CD4-positive, CD25-positive, alpha-beta regulatory T cell (primary cell): ENCODE measurements around the gene CYREN. TPM values are rescaled to one million over a fixed set of nuclear protein-coding genes. Genes with fewer than 3 reads are reported as not detected.

Source experiments
- ATAC-seq, 2 donors: fragments of 150-1000 bp; cut with Tn5 transposase; one replicate each; pipeline ENCODE4 v1.10.0; 2021; ENCODE audit warnings: low read depth in 2 of 2, moderate number of reproducible peaks in 2 of 2, moderate library complexity in 1 of 2
- DNase-seq, 3 donors: peaks; one replicate each; pipeline versions ENCODE4 v3.0.0 to v3.0.0-alpha.2; 2012 to 2022; ENCODE audit warnings: mixed read lengths in 1 of 3
- H3K27ac ChIP-seq: one replicate; pipeline ENCODE4 v1.7.0; 2013; ENCODE audit warnings: mild to moderate bottlenecking, low read length; ENCODE audit not compliant: insufficient read depth, poor library complexity, severe bottlenecking
- H3K27me3 ChIP-seq: one replicate; pipeline ENCODE4 v1.7.0; 2013; ENCODE audit warnings: low read length; ENCODE audit not compliant: control insufficient read depth, insufficient read depth
- H3K36me3 ChIP-seq: one replicate; pipeline ENCODE4 v1.7.0; 2013; ENCODE audit warnings: mild to moderate bottlenecking, low read length, moderate library complexity; ENCODE audit not compliant: control insufficient read depth, insufficient read depth
- H3K4me1 ChIP-seq: 2 replicates; pipeline ENCODE4 v1.7.0; 2013; ENCODE audit warnings: mild to moderate bottlenecking, low read length; ENCODE audit not compliant: insufficient read depth, control insufficient read depth, poor library complexity, severe bottlenecking
- H3K4me3 ChIP-seq: one replicate; pipeline ENCODE4 v1.7.0; 2013; ENCODE audit warnings: low read depth, mild to moderate bottlenecking, low read length, moderate library complexity
- H3K9me3 ChIP-seq, 2 experiments: 1 replicate in 1 of 2; 2 replicates in 1 of 2; pipeline ENCODE4 v1.7.0; 2013; ENCODE audit warnings: low read length in 2 of 2, mild to moderate bottlenecking in 1 of 2, moderate library complexity in 1 of 2; ENCODE audit not compliant: control insufficient read depth in 2 of 2
- H3K27ac Mint-ChIP-seq, 3 donors: one replicate each; pipeline ENCODE4 v1.8.0; 2020 to 2022; ENCODE audit warnings: mild to moderate bottlenecking in 3 of 3, mixed read lengths in 3 of 3, moderate library complexity in 2 of 3
- H3K27me3 Mint-ChIP-seq: one replicate; pipeline ENCODE4 v1.8.0; 2022; ENCODE audit warnings: mild to moderate bottlenecking, mixed read lengths
- H3K36me3 Mint-ChIP-seq: one replicate; pipeline ENCODE4 v1.8.0; 2020; ENCODE audit warnings: mixed read lengths
- H3K4me1 Mint-ChIP-seq, 4 donors: one replicate each; pipeline ENCODE4 v1.8.0; 2020 to 2022; ENCODE audit warnings: mixed read lengths in 4 of 4, mild to moderate bottlenecking in 1 of 4
- H3K4me3 Mint-ChIP-seq, 4 donors: one replicate each; pipeline ENCODE4 v1.8.0; 2020 to 2022; ENCODE audit warnings: mild to moderate bottlenecking in 4 of 4, mixed read lengths in 4 of 4, moderate library complexity in 3 of 4
- H3K9me3 Mint-ChIP-seq, 7 donors: one replicate each; pipeline ENCODE4 v1.8.0; 2020 to 2022; ENCODE audit warnings: mixed read lengths in 7 of 7, mild to moderate bottlenecking in 3 of 7, moderate library complexity in 2 of 7
- polyA plus RNA-seq, 4 donors: library from polyadenylated mRNA; unstranded; fragments of 300-500 nt; fragmentation: Illumina TruSeq; gene quantifications; one replicate each; pipeline ENCODE4 v1.2.3, GENCODE V29; 2021
- total RNA-seq: library from RNA; stranded (reverse); gene quantifications from one replicate; pipeline ENCODE4 v1.2.3, GENCODE V29; 2022

The CYREN gene
- total and polyA plus RNA-seq, 5 donors from 2014 or later = 20.1 to 39.8 (median 28.3) TPM

- H3K27me3 Mint-ChIP-seq = no peaks in the 10 kb centered on the region
- Histone ChIP-seq H3K27me3 (no peaks in the 10 kb centered on the region), H3K36me3 (peaks cover 29% of the 10 kb centered on the region), H3K4me3 (no peak overlapping the region), H3K27ac (peak overlapping the region; percentile 94), H3K4me1 (peaks cover 25% of the 10 kb centered on the region), H3K9me3 (no peaks in the 10 kb centered on the region)
- peak overlapping the region in 2 of 4 donors; percentile 86 to 92 for H3K4me3 Mint-ChIP-seq
- peaks cover 26 to 56% (median 39%) of the 10 kb centered on the region in 4 donors for H3K4me1 Mint-ChIP-seq
- H3K27ac Mint-ChIP-seq = peak overlapping the region; percentile 48 to 97 (median 89)
- no peak for ATAC-seq
- peaks cover 33% of the 10 kb centered on the region for H3K36me3 Mint-ChIP-seq
- no peak for DNase-seq
- H3K9me3 Mint-ChIP-seq = no peaks in the 10 kb centered on the region
Measured at GRCh38 chr7:135168001-135168400, 2.5 kb downstream of the CYREN start.

DNA sequence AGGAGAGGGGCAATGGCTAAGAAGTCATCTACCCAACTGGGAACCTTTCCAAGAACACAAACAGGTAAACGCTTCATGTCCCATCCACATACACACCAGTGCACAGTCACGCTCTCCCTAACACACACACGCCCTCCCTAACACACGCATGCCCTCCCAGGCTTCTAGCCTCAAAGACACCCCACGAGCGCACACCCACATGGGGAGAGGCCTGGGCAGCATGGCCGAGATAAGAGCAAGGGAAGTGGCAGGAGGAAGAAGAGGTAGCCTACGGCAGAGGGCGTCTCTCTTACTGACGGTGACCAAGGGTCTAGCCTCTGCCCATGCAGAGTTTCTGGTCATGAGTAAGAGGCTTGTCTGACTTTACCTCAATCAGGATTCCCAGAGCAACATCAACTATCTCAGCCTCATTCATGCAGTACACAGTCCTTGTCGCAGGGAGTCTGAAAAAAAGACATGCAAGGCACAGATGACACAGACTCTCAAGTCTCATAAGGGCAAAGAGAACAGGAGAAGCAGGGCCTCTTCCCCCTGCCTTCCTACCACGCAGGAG lies 3.1 kb downstream of the CYREN start:
- DNase-seq = no peak
- no peak for ATAC-seq
- peaks cover 32 to 56% (median 39%) of the 10 kb centered on the region in 4 donors for H3K4me1 Mint-ChIP-seq
- H3K27me3 Mint-ChIP-seq = no peaks in the 10 kb centered on the region
- Histone ChIP-seq H3K27me3 (no peaks in the 10 kb centered on the region), H3K36me3 (peaks cover 29% of the 10 kb centered on the region), H3K4me3 (no peak overlapping the region), H3K9me3 (no peaks in the 10 kb centered on the region), H3K4me1 (peaks cover 25% of the 10 kb centered on the region), H3K27ac (no peak overlapping the region)
- H3K27ac Mint-ChIP-seq = peak overlapping the region; percentile 48 to 97 (median 89)
- H3K36me3 Mint-ChIP-seq = peaks cover 39% of the 10 kb centered on the region
- peaks cover 0 to 4% (median 0%) of the 10 kb centered on the region in 7 donors for H3K9me3 Mint-ChIP-seq
- peak overlapping the region; percentile 44 to 86 (median 63) for H3K4me3 Mint-ChIP-seq

DNA sequence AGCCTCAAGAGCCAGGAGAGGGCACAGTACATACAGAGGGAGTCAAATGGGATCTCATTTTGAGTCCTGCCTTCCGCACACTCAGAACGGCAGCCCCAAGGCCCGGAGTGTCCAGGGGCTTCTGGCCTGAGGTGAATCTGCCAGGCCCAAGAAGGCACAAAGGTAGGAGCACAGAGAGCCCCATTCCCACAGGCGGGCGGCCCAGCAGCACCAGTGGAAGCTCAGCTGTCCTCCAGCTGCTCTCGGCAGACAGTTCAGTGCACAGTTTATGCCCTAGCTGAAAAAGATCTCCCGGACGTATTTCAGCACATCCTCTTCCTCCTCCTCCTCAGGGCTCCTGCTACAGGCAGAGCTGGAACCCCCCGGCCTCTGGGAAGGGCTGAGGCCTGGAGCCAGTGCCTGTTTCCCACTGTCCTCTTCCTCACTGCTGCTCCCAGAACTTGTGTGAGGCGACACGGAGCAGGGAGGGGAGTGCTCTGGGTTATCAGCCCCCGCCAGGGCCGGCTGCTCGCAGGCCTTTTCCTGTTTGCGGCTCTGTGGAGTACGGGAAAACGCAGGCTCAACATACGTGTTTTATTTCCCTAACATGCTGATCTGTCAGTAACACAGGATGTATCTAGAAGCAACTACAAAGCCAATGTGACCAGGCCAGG lies 4.0 kb downstream of the CYREN start:
- Mint-ChIP-seq H3K27ac (peak overlapping the region; percentile 85 to 95 (median 89)), H3K9me3 (peaks cover 0 to 8% (median 0%) of the 10 kb centered on the region in 7 donors), H3K4me3 (peak overlapping the region in 3 of 4 donors; percentile 26 to 86 (median 49)), H3K27me3 (no peaks in the 10 kb centered on the region), H3K4me1 (peaks cover 36 to 63% (median 43%) of the 10 kb centered on the region in 4 donors), H3K36me3 (peaks cover 48% of the 10 kb centered on the region)
- peaks cover 29% of the 10 kb centered on the region for H3K36me3 ChIP-seq
- no peaks in the 10 kb centered on the region for H3K27me3 ChIP-seq
- H3K27ac ChIP-seq = no peak overlapping the region
- ATAC-seq = no peak
- no peaks in the 10 kb centered on the region for H3K9me3 ChIP-seq
- no peak overlapping the region for H3K4me3 ChIP-seq
- peaks cover 25% of the 10 kb centered on the region for H3K4me1 ChIP-seq
- DNase-seq = no peak

DNA sequence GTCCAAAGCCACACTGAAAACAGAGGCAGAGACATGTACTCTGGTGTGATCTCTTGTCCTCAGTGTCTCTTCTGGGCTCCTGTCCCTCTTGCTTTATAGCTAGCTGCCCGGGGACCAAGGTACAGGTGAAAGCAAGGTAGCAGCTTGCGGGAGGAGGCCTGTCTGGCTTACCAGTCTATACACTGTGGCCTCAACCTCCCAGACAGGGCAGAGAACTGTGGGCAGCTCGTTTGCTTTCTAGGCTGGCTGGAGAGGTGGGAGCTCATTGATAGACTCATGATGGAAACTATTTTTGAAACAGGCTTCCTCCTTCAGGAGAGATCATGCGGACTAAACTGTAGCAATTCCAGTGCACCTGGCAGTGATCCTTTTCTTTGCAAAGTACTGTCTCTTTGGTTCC lies 4.6 kb downstream of the CYREN start:
- Histone ChIP-seq H3K4me3 (no peak overlapping the region), H3K4me1 (peaks cover 21% of the 10 kb centered on the region), H3K36me3 (peaks cover 33% of the 10 kb centered on the region), H3K9me3 (no peaks in the 10 kb centered on the region), H3K27me3 (no peaks in the 10 kb centered on the region), H3K27ac (no peak overlapping the region)
- Mint-ChIP-seq H3K27ac (peak overlapping the region; percentile 6 to 85 (median 71)), H3K9me3 (peaks cover 0 to 8% (median 0%) of the 10 kb centered on the region in 7 donors), H3K4me3 (peak overlapping the region in 1 of 4 donors; percentile 1), H3K36me3 (peaks cover 54% of the 10 kb centered on the region), H3K4me1 (peaks cover 30 to 66% (median 47%) of the 10 kb centered on the region in 4 donors), H3K27me3 (no peaks in the 10 kb centered on the region)
- ATAC-seq = no peak
- no peak for DNase-seq

DNA sequence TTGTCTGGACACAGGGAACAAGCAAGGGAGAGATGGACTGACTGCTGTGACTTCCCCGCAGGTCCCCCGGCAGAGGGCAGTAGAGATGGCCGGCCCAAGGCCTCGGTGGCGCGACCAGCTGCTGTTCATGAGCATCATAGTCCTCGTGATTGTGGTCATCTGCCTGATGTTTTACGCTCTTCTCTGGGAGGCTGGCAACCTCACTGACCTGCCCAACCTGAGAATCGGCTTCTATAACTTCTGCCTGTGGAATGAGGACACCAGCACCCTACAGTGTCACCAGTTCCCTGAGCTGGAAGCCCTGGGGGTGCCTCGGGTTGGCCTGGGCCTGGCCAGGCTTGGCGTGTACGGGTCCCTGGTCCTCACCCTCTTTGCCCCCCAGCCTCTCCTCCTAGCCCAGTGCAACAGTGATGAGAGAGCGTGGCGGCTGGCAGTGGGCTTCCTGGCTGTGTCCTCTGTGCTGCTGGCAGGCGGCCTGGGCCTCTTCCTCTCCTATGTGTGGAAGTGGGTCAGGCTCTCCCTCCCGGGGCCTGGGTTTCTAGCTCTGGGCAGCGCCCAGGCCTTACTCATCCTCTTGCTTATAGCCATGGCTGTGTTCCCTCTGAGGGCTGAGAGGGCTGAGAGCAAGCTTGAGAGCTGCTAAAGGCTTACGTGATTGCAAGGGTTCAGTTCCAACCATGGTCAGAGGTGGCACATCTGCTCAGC lies 6.0 kb downstream of the CYREN start:
- Histone ChIP-seq H3K36me3 (peaks cover 35% of the 10 kb centered on the region), H3K27ac (no peak overlapping the region), H3K27me3 (no peaks in the 10 kb centered on the region), H3K4me1 (peaks cover 23% of the 10 kb centered on the region), H3K4me3 (no peak overlapping the region), H3K9me3 (no peaks in the 10 kb centered on the region)
- no peak for ATAC-seq
- Mint-ChIP-seq H3K4me3 (peak overlapping the region in 1 of 4 donors; percentile 64), H3K27ac (peak overlapping the region; percentile 52 to 82 (median 72)), H3K9me3 (peaks cover 0 to 8% (median 0%) of the 10 kb centered on the region in 7 donors), H3K27me3 (no peaks in the 10 kb centered on the region), H3K36me3 (peaks cover 59% of the 10 kb centered on the region), H3K4me1 (peaks cover 35 to 73% (median 55%) of the 10 kb centered on the region in 4 donors)
- no peak for DNase-seq

- peaks cover 36% of the 10 kb centered on the region for H3K36me3 ChIP-seq
- no peaks in the 10 kb centered on the region for H3K27me3 Mint-ChIP-seq
- H3K27ac Mint-ChIP-seq = peak overlapping the region in 2 of 3 donors; percentile 52 to 69
- H3K27ac ChIP-seq = peak overlapping the region; percentile 30
- no peaks in the 10 kb centered on the region for H3K9me3 ChIP-seq
- DNase-seq (no peak), ATAC-seq (no peak)
- peaks cover 21% of the 10 kb centered on the region for H3K4me1 ChIP-seq
- H3K36me3 Mint-ChIP-seq = peaks cover 67% of the 10 kb centered on the region
- no peak overlapping the region for H3K4me3 ChIP-seq
- peaks cover 0 to 8% (median 0%) of the 10 kb centered on the region in 7 donors for H3K9me3 Mint-ChIP-seq
- no peaks in the 10 kb centered on the region for H3K27me3 ChIP-seq
- H3K4me1 Mint-ChIP-seq = peaks cover 35 to 71% (median 50%) of the 10 kb centered on the region in 4 donors
- H3K4me3 Mint-ChIP-seq = peak overlapping the region in 1 of 4 donors; percentile 60
Measured at GRCh38 chr7:135162382-135163001, 8.0 kb downstream of the CYREN start.

DNA sequence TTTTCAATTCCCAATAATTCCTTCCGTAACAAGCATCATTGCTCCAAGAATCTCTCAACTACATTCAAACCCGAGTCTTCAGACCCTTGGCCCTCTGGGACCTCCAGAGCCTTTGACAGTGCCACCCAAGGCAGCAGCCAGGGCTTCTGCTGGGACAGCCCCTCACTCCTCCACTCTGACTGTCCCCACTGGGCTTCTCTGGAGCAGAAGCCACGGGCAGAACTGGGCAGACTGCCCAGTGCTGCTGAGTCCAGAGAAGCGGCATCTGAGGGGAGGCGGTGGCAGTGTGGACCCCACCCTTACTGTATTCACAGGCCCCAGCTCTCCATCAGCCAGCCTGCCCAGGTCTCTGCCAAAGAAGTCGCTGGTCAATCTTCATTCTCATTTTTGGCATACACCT lies 8.8 kb downstream of the CYREN start:
- no peak for DNase-seq
- Mint-ChIP-seq H3K27me3 (no peaks in the 10 kb centered on the region), H3K27ac (peak overlapping the region in 1 of 3 donors; percentile 94), H3K4me1 (peaks cover 35 to 70% (median 53%) of the 10 kb centered on the region in 4 donors), H3K36me3 (peaks cover 68% of the 10 kb centered on the region), H3K4me3 (peak overlapping the region in 1 of 4 donors; percentile 3), H3K9me3 (peaks cover 0 to 12% (median 2%) of the 10 kb centered on the region in 7 donors)
- H3K9me3 ChIP-seq = peaks cover 0 to 5% of the 10 kb centered on the region in 2 experiments
- H3K27me3 ChIP-seq = no peaks in the 10 kb centered on the region
- H3K4me3 ChIP-seq = no peak overlapping the region
- H3K36me3 ChIP-seq = peaks cover 35% of the 10 kb centered on the region
- peaks cover 21% of the 10 kb centered on the region for H3K4me1 ChIP-seq
- H3K27ac ChIP-seq = no peak overlapping the region
- no peak for ATAC-seq
